K562 (cell line): ENCODE measurements around the gene ZCCHC24. TPM values are rescaled to one million over a fixed set of nuclear protein-coding genes. Genes with fewer than 3 reads are reported as not detected.

Experiments used
- ATAC-seq: fragments of 200-7000 bp; cut with Tn5 transposase; 3 replicates; pipeline ENCODE4 v1.9.1; 2020; ENCODE audit warnings: moderate library complexity
- BruUV-seq: library from RNA; stranded (reverse); fragments of 400-500 nt; replicated peaks from 2 replicates; lab custom pipeline; 2021; lab: Mats Ljungman, UMichigan
- CTCF ChIA-PET: fragments of 300-600 bp; formaldehyde crosslinking; extraction: SDS; loops from one replicate; lab custom pipeline; 2021; ENCODE audit warnings: low intra/inter-chr PET ratio; lab: Yijun Ruan, JAX
- POLR2A ChIA-PET: fragments of 300-600, 350-650 bp; sonication (Branson Sonifier 250); formaldehyde crosslinking; extraction: SDS; loops from one replicate; lab custom pipeline; 2021; ENCODE audit warnings: antibody characterized with exemption, inconsistent platforms; lab: Yijun Ruan, JAX
- DNase-seq, 4 experiments: peaks; one replicate each; pipeline versions ENCODE4 v3.0.0 to v3.0.0-alpha.2; 2011 to 2018; ENCODE audit warnings: low spot score in 3 of 4, mixed read lengths in 3 of 4; ENCODE audit errors: extremely low read depth in 1 of 4
- FAIRE-seq: peaks from 2 replicates; lab custom pipeline; 2011; peaks lifted over from hg19 to GRCh38; lab: Jason Lieb, UNC
- H2AFZ ChIP-seq: 2 replicates; pipeline ENCODE4 v1.6.0; 2011; ENCODE audit warnings: low read depth, low read length, control low read depth, inconsistent platforms
- H3K27ac ChIP-seq: fragments of 200-600 bp; 3 replicates; pipeline ENCODE4 v1.8.0; 2011; ENCODE audit warnings: low read depth, mild to moderate bottlenecking, control low read depth, inconsistent platforms, low read length, moderate library complexity, mixed read lengths; ENCODE audit errors: extremely low read depth
- H3K27me3 ChIP-seq, 2 experiments: fragments of 300-600 bp in 1 of 2; 2 replicates in 1 of 2; 3 replicates in 1 of 2; pipeline versions ENCODE4 v1.6.0 to v1.8.0; 2011; ENCODE audit warnings: inconsistent platforms in 2 of 2, low read length in 2 of 2, mild to moderate bottlenecking in 1 of 2, mixed read lengths in 1 of 2, moderate library complexity in 1 of 2; ENCODE audit not compliant: control insufficient read depth in 2 of 2, insufficient read depth in 2 of 2
- H3K36me3 ChIP-seq: fragments of 300-600 bp; 3 replicates; pipeline ENCODE4 v1.8.0; 2011; ENCODE audit warnings: mild to moderate bottlenecking, low read length, inconsistent platforms; ENCODE audit not compliant: control insufficient read depth, insufficient read depth
- H3K4me1 ChIP-seq, 2 experiments: fragments of 200-600 bp in 1 of 2; replicated peaks in 1 of 2; 2 replicates in 1 of 2; 3 replicates in 1 of 2; pipeline versions ENCODE4 v1.5.1 to v1.8.0; 2011; ENCODE audit warnings: inconsistent platforms in 2 of 2, low read length in 2 of 2, mild to moderate bottlenecking in 1 of 2, mixed read lengths in 1 of 2, moderate library complexity in 1 of 2; ENCODE audit not compliant: control insufficient read depth in 2 of 2, insufficient read depth in 2 of 2
- H3K4me2 ChIP-seq: 2 replicates; pipeline ENCODE4 v1.6.1; 2011; ENCODE audit warnings: low read length, control low read depth, inconsistent platforms, mixed read lengths; ENCODE audit not compliant: insufficient read depth
- H3K4me3 ChIP-seq: fragments of 200-600 bp; sonication (generic), shearing (Covaris generic); 2 replicates; pipeline ENCODE4 v1.5.1; 2016; ENCODE audit warnings: control low read depth, inconsistent platforms
- H3K79me2 ChIP-seq: fragments of 200-600 bp; 3 replicates; pipeline ENCODE4 v1.8.0; 2011; ENCODE audit warnings: low read length, inconsistent platforms; ENCODE audit not compliant: control insufficient read depth, insufficient read depth
- H3K9ac ChIP-seq, 2 experiments: 2 replicates each; pipeline versions ENCODE4 v1.6.0 to v1.6.1; 2011; ENCODE audit warnings: low read depth in 2 of 2, low read length in 2 of 2, control low read depth in 1 of 2, inconsistent platforms in 1 of 2, mild to moderate bottlenecking in 1 of 2, mixed read lengths in 1 of 2; ENCODE audit not compliant: insufficient read depth in 1 of 2
- H3K9me1 ChIP-seq: one replicate; pipeline ENCODE4 v1.6.0; 2011; ENCODE audit warnings: inconsistent platforms, mild to moderate bottlenecking, low read length, moderate library complexity; ENCODE audit not compliant: control insufficient read depth, insufficient read depth
- H3K9me3 ChIP-seq: replicated peaks from 2 replicates; pipeline ENCODE4 v1.5.1; 2011; ENCODE audit warnings: low read depth, low read length, inconsistent platforms; ENCODE audit not compliant: control insufficient read depth, insufficient read depth
- H4K20me1 ChIP-seq: replicated peaks from 2 replicates; pipeline ENCODE4 v1.6.1; 2011; ENCODE audit warnings: low read length, inconsistent platforms, mixed read lengths; ENCODE audit not compliant: control insufficient read depth, insufficient read depth
- ARID2 ChIP-seq: fragments of 450-650 bp; IDR thresholded peaks from 2 replicates; pipeline ENCODE4 v1.6.1; 2017; ENCODE audit warnings: antibody characterized with exemption, mild to moderate bottlenecking
- BDP1 ChIP-seq: IDR thresholded peaks from 3 replicates; pipeline ENCODE4 v1.6.1; 2011; ENCODE audit not compliant: insufficient read length, insufficient read depth
- CBFB ChIP-seq: sonication (generic); formaldehyde crosslinking; IDR thresholded peaks from 2 replicates; pipeline ENCODE4 v1.4.0; 2020; ENCODE audit warnings: mild to moderate bottlenecking, missing genetic modification reagents
- ETS1 ChIP-seq: conservative IDR thresholded peaks from 2 replicates; pipeline ENCODE4 v1.6.1; 2011; ENCODE audit warnings: low read depth, mild to moderate bottlenecking, low read length; ENCODE audit not compliant: control insufficient read depth
- HDAC1 ChIP-seq, 2 experiments: fragments of 450-650 bp; IDR thresholded peaks; 2 replicates each; pipeline ENCODE4 v1.6.1; 2016 to 2017; ENCODE audit warnings: inconsistent platforms in 1 of 2, mild to moderate bottlenecking in 1 of 2, moderate library complexity in 1 of 2
- ZKSCAN8 ChIP-seq: fragments of 200-800 bp; sonication (Bioruptor generic); IDR thresholded peaks from 2 replicates; pipeline ENCODE4 v1.6.1; 2016; ENCODE audit warnings: missing genetic modification characterization, missing compliant biosample characterization
- WGBS: fragments of 100-300 bp; shearing (Covaris generic); methylation state at CpG from one replicate; pipeline ENCODE4 v1.1.6; 2016; ENCODE audit warnings: low coverage, mixed read lengths; ENCODE audit not compliant: insufficient coverage; ENCODE audit errors: missing lambda C conversion rate; 5-methylcytosine and 5-hydroxymethylcytosine counted together
- in situ Hi-C: fragments of 300-500 bp; cut with MboI; formaldehyde crosslinking; loops from 4 replicates; pipeline ENCODE4 v1.15.0; 2018; ENCODE audit warnings: inconsistent platforms, mixed read lengths
- intact Hi-C: fragments of 100-400 bp; cut with micrococcal nuclease; formaldehyde crosslinking; loops from 2 replicates; pipeline ENCODE4 v1.14.2; 2022
- polyA plus RNA-seq, 8 experiments: library from polyadenylated mRNA; depleted of rRNA in 4 of 8; stranded (reverse) in 5 of 8; unstranded in 3 of 8; fragments of >200 nt; fragmentation: Nextera tagmentation in 2 of 8; fragmentation: Illumina TruSeq in 1 of 8; extraction: Ambion mirVana in 2 of 8; extraction: Trizol in 1 of 8; gene quantifications; 2 replicates each; pipeline versions ENCODE4 v1.2.1 to v1.2.3, GENCODE V29; 2011 to 2014; ENCODE audit warnings: inconsistent platforms in 1 of 8, missing spikeins in 1 of 8
- total RNA-seq, 7 experiments: library from RNA; depleted of rRNA in 6 of 7; stranded (reverse); fragments of >200 nt in 6 of 7; fragmentation: Illumina TruSeq in 2 of 7; extraction: Trizol in 2 of 7; gene quantifications; 2 replicates each; pipeline versions ENCODE4 v1.2.1 to v1.2.3, GENCODE V29; 2011 to 2021; ENCODE audit warnings: low replicate concordance in 1 of 7

ZCCHC24 gene
- total and polyA plus RNA-seq, 9 of the 15 experiments (the other 6 are each of a cell fraction or from before 2014, with no cell fraction given): 0.84 to 11.0 (median 4.6) TPM

- TF ChIP-seq HDAC1 (IDR thresholded peaks at IDR 0.05) (no peak), BDP1 (no peak), ARID2 (no peak)
Observed at GRCh38 chr10:79436066-79436849, 9.2 kb downstream of the ZCCHC24 start (continued).

GRCh38 chr10:79435271-79436065 is 10.0 kb downstream of the ZCCHC24 start:
- in situ Hi-C loops: no loop called here
- TF ChIP-seq ZKSCAN8 (no peak), ETS1 (no peak), CBFB (CRISPR knock-in tag) (no peak)
- TF ChIP-seq, all 486 proteins: peak for 0
- ATAC-seq: no peak
- Histone ChIP-seq H3K9me3 (no peaks in the 10 kb centered on the region), H2AFZ (no peak overlapping the region), H4K20me1 (peaks cover 24% of the 10 kb centered on the region), H3K4me3 (no peak overlapping the region), H3K4me1 (peaks cover 16 to 33% of the 10 kb centered on the region in 2 experiments), H3K4me2 (no peak overlapping the region), H3K79me2 (no peaks in the 10 kb centered on the region), H3K9ac (peak overlapping the region in 1 of 2 experiments; percentile 83; a peak in 2 of 4 replicates), H3K9me1 (peaks cover 9% of the 10 kb centered on the region), H3K27ac (peak overlapping the region; percentile 25; the same call in 2 of the 3 replicates), H3K27me3 (no peaks in the 10 kb centered on the region), H3K36me3 (no peaks in the 10 kb centered on the region)
- FAIRE-seq: no peak
- no TSS peak for BruUV-seq
- CTCF ChIA-PET: no interaction called here
- 72% methylated on average over 15 of the region's 15 CpGs for WGBS
- intact Hi-C loops: no loop called here
- POLR2A ChIA-PET: interaction anchor here (0.6 to 2.3 kb wide), 6 partner anchors 9 to 53 kb away, joined by 3 to 10 read pairs (median 4); no protein-coding TSS in a partner anchor
- DNase-seq: no peak
